GM21390 (cell line): Measurements from ENCODE around the gene DNAH8.
"Not testable (repeated sequence)": the region's sequence is repeated elsewhere in the genome, so short reads cannot be mapped to it uniquely, and the experiment has no call there.

Experiments used
- ATAC-seq: cut with Tn5 transposase; IDR thresholded peaks from one replicate; pipeline ENCODE4 v1.9.1; 2021; ENCODE audit not compliant: unreplicated experiment

The DNAH8 gene

GRCh38 chr6:38796437-38796836, 81.3 kb downstream of the DNAH8 start:
- not testable (repeated sequence) for ATAC-seq

GRCh38 chr6:38796850-38797249, 81.7 kb downstream of the DNAH8 start:
- no peak for ATAC-seq

- ATAC-seq, result no peak
Measured at GRCh38 chr6:38797391-38797790, 82.3 kb downstream of the DNAH8 start.

- ATAC-seq, result no peak
Measured at GRCh38 chr6:38799529-38800184, 84.5 kb downstream of the DNAH8 start.

- ATAC-seq, result no peak
Measured at GRCh38 chr6:38801305-38801704, 86.2 kb downstream of the DNAH8 start.

GRCh38 chr6:38802497-38802896, 87.4 kb downstream of the DNAH8 start:
- no peak for ATAC-seq

GRCh38 chr6:38803129-38803528, 88.0 kb downstream of the DNAH8 start:
- ATAC-seq, result no peak

GRCh38 chr6:38804358-38804757, 89.2 kb downstream of the DNAH8 start:
- no peak for ATAC-seq

GRCh38 chr6:38805127-38805655, 90.1 kb downstream of the DNAH8 start:
- no peak for ATAC-seq

- ATAC-seq, result no peak
Measured at GRCh38 chr6:38805692-38806091, 90.6 kb downstream of the DNAH8 start.

- peak; percentile 80 for ATAC-seq
Measured at GRCh38 chr6:38806271-38806670, 91.2 kb downstream of the DNAH8 start.

- ATAC-seq, result no peak
Measured at GRCh38 chr6:38806833-38807232, 91.7 kb downstream of the DNAH8 start.

GRCh38 chr6:38808039-38808438, 92.9 kb downstream of the DNAH8 start:
- no peak for ATAC-seq

- no peak for ATAC-seq
Measured at GRCh38 chr6:38813041-38813823, 98.1 kb downstream of the DNAH8 start.

- no peak for ATAC-seq
Measured at GRCh38 chr6:38814761-38815160, 99.7 kb downstream of the DNAH8 start.

GRCh38 chr6:38815250-38815649, 100.1 kb downstream of the DNAH8 start:
- no peak for ATAC-seq

GRCh38 chr6:38818691-38819090, 103.6 kb downstream of the DNAH8 start:
- ATAC-seq, result no peak

GRCh38 chr6:38822963-38823362, 107.9 kb downstream of the DNAH8 start:
- ATAC-seq, result no peak

GRCh38 chr6:38824243-38824894, 109.3 kb downstream of the DNAH8 start:
- ATAC-seq, result no peak

- ATAC-seq, result no peak
Measured at GRCh38 chr6:38827024-38827423, 111.9 kb downstream of the DNAH8 start.

- ATAC-seq, result no peak
Measured at GRCh38 chr6:38831865-38832264, 116.8 kb downstream of the DNAH8 start.

- no peak for ATAC-seq
Measured at GRCh38 chr6:38833320-38833719, 118.2 kb downstream of the DNAH8 start.
